Ectodermal cell (in vitro differentiated cells): Measurements from ENCODE around the gene ZNF555.

Source experiments
- H3K27ac ChIP-seq: 2 replicates; pipeline ENCODE4 v1.7.0; 2013; ENCODE audit warnings: mild to moderate bottlenecking, low read depth, low read length; ENCODE audit not compliant: insufficient read depth, poor library complexity, severe bottlenecking
- H3K27me3 ChIP-seq: 2 replicates; pipeline ENCODE4 v1.7.0; 2013; ENCODE audit warnings: mild to moderate bottlenecking, low read length; ENCODE audit not compliant: insufficient read depth, control insufficient read depth, poor library complexity, severe bottlenecking
- H3K36me3 ChIP-seq: one replicate; pipeline ENCODE4 v1.7.0; 2013; ENCODE audit warnings: low read length; ENCODE audit not compliant: control insufficient read depth, insufficient read depth
- H3K4me1 ChIP-seq: one replicate; pipeline ENCODE4 v1.7.0; 2013; ENCODE audit warnings: low read length; ENCODE audit not compliant: control insufficient read depth, insufficient read depth
- H3K4me3 ChIP-seq: 2 replicates; pipeline ENCODE4 v1.7.0; 2013; ENCODE audit warnings: low read depth, low read length, control low read depth; ENCODE audit not compliant: insufficient read depth
- H3K9me3 ChIP-seq: 2 replicates; pipeline ENCODE4 v1.7.0; 2013; ENCODE audit warnings: mild to moderate bottlenecking, low read length, moderate library complexity; ENCODE audit not compliant: control insufficient read depth
- WGBS, 2 experiments: methylation state at CpG; one replicate each; pipeline ENCODE4 v1.1.7; 2013; ENCODE audit warnings: missing lambda C conversion rate in 2 of 2; 5-methylcytosine and 5-hydroxymethylcytosine counted together

Gene ZNF555

DNA sequence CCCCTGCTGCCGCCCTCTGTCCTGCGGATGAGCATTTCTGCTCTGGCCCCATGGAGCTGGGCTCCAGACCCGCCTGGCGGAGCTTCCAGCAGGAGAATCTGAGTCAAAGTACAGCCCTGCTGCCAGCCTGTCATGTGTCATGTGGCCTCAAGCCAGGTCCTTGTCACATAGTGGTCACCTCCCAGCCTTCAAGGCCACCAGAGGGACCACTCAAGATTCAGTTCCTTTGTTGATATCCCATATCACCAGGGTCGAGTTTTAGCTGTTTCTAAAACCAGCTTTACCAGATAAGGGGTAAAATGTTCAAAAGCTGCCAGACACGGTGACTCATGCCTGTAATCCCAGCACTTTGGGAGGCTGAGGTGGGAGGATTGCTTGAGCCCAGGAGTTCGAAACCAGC is 42.5 kb upstream of the ZNF555 start:
- H3K4me1 ChIP-seq, result no peaks in the 10 kb centered on the region
- no peaks in the 10 kb centered on the region for H3K9me3 ChIP-seq
- H3K27me3 ChIP-seq, result no peaks in the 10 kb centered on the region
- no peak overlapping the region for H3K4me3 ChIP-seq
- H3K27ac ChIP-seq, result no peak overlapping the region
- 93 to 94% methylated on average over 7 of the region's 7 CpGs for WGBS, 2 experiments
- peaks cover 46% of the 10 kb centered on the region for H3K36me3 ChIP-seq

DNA sequence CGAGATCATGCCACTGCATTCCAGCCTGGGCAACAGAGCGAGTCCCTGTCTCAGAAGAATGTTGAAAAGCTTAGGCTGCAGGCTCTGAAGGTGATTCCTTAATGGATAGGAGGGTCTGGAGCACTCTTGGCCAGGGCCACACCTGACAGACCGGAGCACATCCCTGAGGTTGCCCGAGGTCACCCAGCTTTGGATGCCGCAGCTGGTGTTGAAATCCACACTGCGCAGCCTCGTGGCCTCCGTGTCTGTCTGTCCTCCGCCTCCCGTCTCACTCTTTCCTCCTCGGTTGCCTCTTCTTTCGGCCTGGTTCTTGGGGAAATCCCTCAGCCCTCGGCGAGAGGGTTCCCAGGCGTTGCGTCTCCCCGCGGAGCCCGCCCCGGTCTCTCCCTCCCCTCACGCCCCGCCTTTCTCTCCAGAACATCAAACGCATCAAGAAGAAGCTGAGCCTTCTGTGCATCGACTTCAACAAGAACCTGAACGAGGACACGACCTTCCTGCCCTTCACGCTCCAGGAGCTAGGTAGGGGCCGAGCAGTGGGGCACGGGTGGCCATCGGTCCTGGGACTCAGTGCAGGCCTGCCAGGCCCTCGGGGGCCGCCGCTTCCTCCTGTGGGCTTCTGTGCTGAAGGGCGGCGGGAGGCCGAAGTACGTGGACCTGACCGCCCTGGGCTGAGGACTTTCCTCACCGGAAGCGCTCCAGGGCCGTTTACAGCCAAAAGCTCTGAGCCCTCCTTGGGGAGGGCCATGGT is 41.8 kb upstream of the ZNF555 start:
- H3K27me3 ChIP-seq, result no peaks in the 10 kb centered on the region
- no peak overlapping the region for H3K27ac ChIP-seq
- no peaks in the 10 kb centered on the region for H3K4me1 ChIP-seq
- peaks cover 49% of the 10 kb centered on the region for H3K36me3 ChIP-seq
- 96% methylated on average over 41 of the region's 41 CpGs for WGBS, 2 experiments
- H3K4me3 ChIP-seq, result no peak overlapping the region
- H3K9me3 ChIP-seq, result no peaks in the 10 kb centered on the region

DNA sequence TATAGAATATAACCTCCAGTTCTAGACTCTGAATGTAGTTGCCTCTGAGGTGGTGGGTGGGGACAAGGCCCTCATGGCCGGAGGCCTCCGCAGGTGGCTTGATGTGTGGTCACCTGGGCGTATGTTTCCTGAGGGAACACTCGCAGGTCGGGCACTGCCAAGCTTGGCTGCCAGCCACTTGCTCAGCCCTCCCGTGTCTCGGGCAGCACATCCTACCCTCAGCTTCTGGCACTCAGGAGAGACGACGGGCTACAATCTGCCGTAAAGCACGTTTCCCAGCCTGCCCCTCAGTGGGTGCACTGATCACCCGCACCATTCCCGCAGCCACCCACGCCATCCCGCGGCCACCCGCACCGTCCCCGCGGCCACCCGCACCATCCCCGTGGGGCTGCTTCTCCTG is 40.8 kb upstream of the ZNF555 start:
- Histone ChIP-seq H3K4me1 (no peaks in the 10 kb centered on the region), H3K27me3 (no peaks in the 10 kb centered on the region), H3K27ac (no peak overlapping the region), H3K9me3 (no peaks in the 10 kb centered on the region), H3K4me3 (no peak overlapping the region), H3K36me3 (peaks cover 51% of the 10 kb centered on the region)
- WGBS, 2 experiments, result 96% methylated on average over 22 of the region's 22 CpGs

DNA sequence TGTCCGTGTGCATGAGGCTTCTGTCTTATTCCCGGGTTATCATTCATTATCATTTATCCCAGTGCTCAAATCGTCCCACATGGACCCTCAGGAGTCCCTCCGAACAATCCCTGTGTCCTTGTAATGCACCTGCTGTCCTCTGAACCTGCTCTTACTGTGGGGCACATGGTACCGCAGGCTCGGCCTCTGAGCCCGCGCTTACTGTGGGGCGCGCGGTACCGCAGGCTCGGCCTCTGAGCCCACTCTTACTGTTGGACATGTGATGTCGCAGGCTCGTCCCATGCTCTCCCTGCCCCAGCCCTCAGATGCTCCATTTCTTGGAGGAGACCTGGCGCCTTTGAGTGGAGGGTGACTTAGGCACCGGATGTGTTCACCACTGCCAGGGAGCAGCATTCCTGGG is 38.4 kb upstream of the ZNF555 start:
- Histone ChIP-seq H3K9me3 (no peaks in the 10 kb centered on the region), H3K4me1 (no peaks in the 10 kb centered on the region), H3K36me3 (peaks cover 44% of the 10 kb centered on the region), H3K27ac (no peak overlapping the region), H3K4me3 (no peak overlapping the region), H3K27me3 (no peaks in the 10 kb centered on the region)
- WGBS, 2 experiments, result 95 to 97% methylated on average over 17 of the region's 17 CpGs

DNA sequence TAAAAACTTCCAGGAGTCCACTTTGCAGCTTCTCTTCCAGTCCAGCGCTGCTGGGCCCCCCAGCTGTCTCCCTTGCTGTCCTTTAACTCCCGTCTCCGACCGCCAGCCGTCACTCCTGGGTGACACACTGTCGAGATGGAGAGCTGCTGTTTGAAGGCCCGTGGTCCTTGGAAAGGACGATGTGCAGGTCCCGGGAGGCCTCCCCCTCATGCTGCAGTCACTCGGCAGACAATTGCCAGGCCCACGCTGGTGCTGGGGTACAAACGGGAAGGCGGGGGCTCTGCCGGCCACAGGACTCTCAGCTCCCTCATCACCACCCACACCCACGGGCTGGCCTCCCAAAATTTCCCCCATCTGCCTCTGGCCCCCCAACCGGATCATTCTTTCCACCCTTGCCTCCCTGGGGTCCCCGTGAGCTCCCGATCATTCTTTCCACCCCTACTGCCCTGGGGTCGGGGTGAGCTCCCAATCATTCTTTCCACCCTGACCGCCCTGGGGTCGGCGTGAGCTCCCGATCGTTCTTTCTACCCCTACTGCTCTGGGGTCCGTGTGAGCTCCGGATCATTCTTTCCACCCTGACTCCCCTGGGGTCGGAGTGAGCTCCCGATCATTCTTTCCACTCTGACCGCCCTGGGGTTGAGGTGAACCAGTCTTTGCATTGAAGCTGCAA is 37.7 kb upstream of the ZNF555 start:
- WGBS, 2 experiments, result 94 to 95% methylated on average over 29 of the region's 29 CpGs
- no peaks in the 10 kb centered on the region for H3K27me3 ChIP-seq
- H3K36me3 ChIP-seq, result peaks cover 49% of the 10 kb centered on the region
- H3K27ac ChIP-seq, result no peak overlapping the region
- no peaks in the 10 kb centered on the region for H3K4me1 ChIP-seq
- H3K9me3 ChIP-seq, result no peaks in the 10 kb centered on the region
- no peak overlapping the region for H3K4me3 ChIP-seq

- peaks cover 47% of the 10 kb centered on the region for H3K36me3 ChIP-seq
- H3K9me3 ChIP-seq, result no peaks in the 10 kb centered on the region
- H3K4me1 ChIP-seq, result no peaks in the 10 kb centered on the region
- no peak overlapping the region for H3K27ac ChIP-seq
- no peaks in the 10 kb centered on the region for H3K27me3 ChIP-seq
- WGBS, 2 experiments, result 92 to 95% methylated on average over 27 of the region's 27 CpGs
- H3K4me3 ChIP-seq, result no peak overlapping the region
Measured at GRCh38 chr19:2804156-2805004, 36.9 kb upstream of the ZNF555 start.

DNA sequence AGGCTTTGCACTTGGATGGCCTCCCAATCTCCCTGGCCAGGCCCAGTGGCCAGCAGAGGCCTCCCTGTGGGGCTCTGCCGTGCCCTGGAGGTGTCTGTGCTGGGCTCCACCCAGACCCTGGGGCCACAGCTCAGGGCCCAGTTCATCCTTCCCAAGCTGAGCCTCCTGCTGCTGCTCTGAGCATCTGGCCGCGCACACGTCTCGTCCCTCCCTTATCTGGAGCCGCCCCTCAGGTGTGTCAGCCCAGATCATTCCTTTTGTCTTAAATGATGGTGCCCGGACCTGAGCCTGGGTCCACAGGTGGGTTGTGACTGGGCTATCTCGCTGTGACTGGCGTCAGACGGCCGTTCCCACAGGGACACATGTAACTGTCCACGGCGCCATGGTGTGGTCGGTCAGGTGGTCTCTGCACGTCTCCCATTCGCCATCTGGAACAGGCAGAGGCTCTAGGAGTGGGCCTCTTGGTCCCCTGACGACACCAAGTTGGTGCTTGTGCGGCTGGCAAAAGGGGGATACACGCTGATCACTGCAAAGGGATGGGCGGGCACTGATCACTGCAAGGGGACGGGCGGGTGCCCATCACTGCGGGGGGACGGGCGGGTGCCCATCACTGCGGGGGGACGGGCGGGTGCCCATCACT is 35.9 kb upstream of the ZNF555 start:
- WGBS, 2 experiments, result 97 to 98% methylated on average over 25 to 26 of the region's 28 CpGs
- H3K36me3 ChIP-seq, result peaks cover 45% of the 10 kb centered on the region
- H3K4me3 ChIP-seq, result no peak overlapping the region
- no peaks in the 10 kb centered on the region for H3K27me3 ChIP-seq
- no peaks in the 10 kb centered on the region for H3K4me1 ChIP-seq
- H3K9me3 ChIP-seq, result no peaks in the 10 kb centered on the region
- H3K27ac ChIP-seq, result no peak overlapping the region

DNA sequence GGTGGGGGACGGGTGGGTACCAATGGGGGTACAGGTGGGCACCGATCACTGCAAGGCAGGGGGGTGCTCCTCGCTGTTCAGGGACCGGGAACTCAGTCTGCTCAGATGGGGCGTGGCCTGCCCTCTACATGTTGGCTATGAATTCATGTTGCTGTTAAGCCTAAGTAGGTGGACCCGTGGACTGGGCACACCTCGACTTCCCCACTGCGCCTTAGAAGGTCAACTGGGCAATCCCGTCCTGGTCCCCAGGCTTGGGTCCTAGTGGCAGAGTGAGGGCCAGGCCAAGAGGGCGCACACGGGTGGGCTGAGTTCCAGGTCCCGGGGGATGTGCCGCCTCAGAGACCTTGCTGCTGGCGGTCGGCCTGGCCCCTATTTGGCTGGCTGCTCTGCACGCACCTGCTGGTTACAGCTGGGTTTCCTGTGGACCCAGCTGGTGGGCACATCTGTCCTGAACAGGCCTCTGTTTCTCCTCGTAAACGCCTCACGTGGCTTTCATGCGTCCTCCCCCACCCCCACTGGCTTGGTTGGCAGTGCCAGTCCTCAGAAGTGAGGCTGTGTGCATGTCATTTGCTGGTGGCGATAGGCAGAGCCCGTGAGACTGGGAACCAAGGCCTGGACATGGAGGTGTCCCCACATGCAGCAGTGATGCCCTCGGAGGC is 35.2 kb upstream of the ZNF555 start:
- Histone ChIP-seq H3K27me3 (no peaks in the 10 kb centered on the region), H3K9me3 (no peaks in the 10 kb centered on the region), H3K4me1 (no peaks in the 10 kb centered on the region), H3K36me3 (peaks cover 51% of the 10 kb centered on the region), H3K4me3 (no peak overlapping the region), H3K27ac (no peak overlapping the region)
- WGBS, 2 experiments, result 96% methylated on average over 23 of the region's 23 CpGs

- WGBS, 2 experiments, result 94% methylated on average over 34 of the region's 34 CpGs
Measured at GRCh38 chr19:2806736-2807378, 34.4 kb upstream of the ZNF555 start.

More at GRCh38 chr19:2806736-2807378, 34.4 kb upstream of the ZNF555 start:
- H3K27me3 ChIP-seq, result no peaks in the 10 kb centered on the region
- H3K36me3 ChIP-seq, result peaks cover 49% of the 10 kb centered on the region
- H3K4me3 ChIP-seq, result no peak overlapping the region
- H3K27ac ChIP-seq, result no peak overlapping the region
- H3K4me1 ChIP-seq, result no peaks in the 10 kb centered on the region
- H3K9me3 ChIP-seq, result no peaks in the 10 kb centered on the region
